ENCODE results near the gene NAA80. TPM values are rescaled to one million over a fixed set of nuclear protein-coding genes. Genes with fewer than 3 reads are reported as not detected.
"Not testable (repeated sequence)": the region's sequence is repeated elsewhere in the genome, so short reads cannot be mapped to it uniquely, and the experiment has no call there.

NAA80 gene
- polyA plus RNA-seq, 4 donors, result 6.9 to 12.2 (median 9.2) TPM

- no peak for DNase-seq (ENCODE audit: low read depth in 4 of 4, low spot score in 3 of 4)
Measured at GRCh38 chr3:50316657-50317242, 17.5 kb upstream of the NAA80 start.

GRCh38 chr3:50314816-50315215, 15.6 kb upstream of the NAA80 start:
- DNase-seq (ENCODE audit: low read depth in 4 of 4, low spot score in 3 of 4), result no peak

- DNase-seq (ENCODE audit: low read depth in 4 of 4, low spot score in 3 of 4), result no peak
Measured at GRCh38 chr3:50314342-50314741, 15.1 kb upstream of the NAA80 start.

- not testable (repeated sequence) for DNase-seq (ENCODE audit: low read depth in 4 of 4, low spot score in 3 of 4)
Measured at GRCh38 chr3:50312041-50312440, 12.8 kb upstream of the NAA80 start.

GRCh38 chr3:50304601-50305000, 5.4 kb upstream of the NAA80 start:
- DNase-seq (ENCODE audit: low read depth in 4 of 4, low spot score in 3 of 4), result no peak

GRCh38 chr3:50303013-50303815, 4.0 kb upstream of the NAA80 start, which contains the start of gene HYAL1:
HYAL1 (minus strand) TSS chr3:50303574; CDS start chr3:50302956, 618 bp downstream.
- no peak for DNase-seq (ENCODE audit: low read depth in 4 of 4, low spot score in 3 of 4)

- DNase-seq (ENCODE audit: low read depth in 4 of 4, low spot score in 3 of 4), result no peak
Measured at GRCh38 chr3:50302095-50303012, 3.1 kb upstream of the NAA80 start.

- DNase-seq (ENCODE audit: low read depth in 4 of 4, low spot score in 3 of 4), result no peak
Measured at GRCh38 chr3:50300681-50301254, 1.6 kb upstream of the NAA80 start.

GRCh38 chr3:50299929-50300680, 900 bp upstream of the NAA80 start:
- no peak for DNase-seq (ENCODE audit: low read depth in 4 of 4, low spot score in 3 of 4)

GRCh38 chr3:50299638-50299928, 378 bp upstream of the NAA80 start:
- no peak for DNase-seq (ENCODE audit: low read depth in 4 of 4, low spot score in 3 of 4)

- no peak for DNase-seq (ENCODE audit: low read depth in 4 of 4, low spot score in 3 of 4)
Measured at GRCh38 chr3:50297896-50298725, 1.1 kb downstream of the NAA80 start.

GRCh38 chr3:50297384-50297775, 1.8 kb downstream of the NAA80 start:
- no peak for DNase-seq (ENCODE audit: low read depth in 4 of 4, low spot score in 3 of 4)

- DNase-seq (ENCODE audit: low read depth in 4 of 4, low spot score in 3 of 4), result no peak
Measured at GRCh38 chr3:50296721-50297383, 2.4 kb downstream of the NAA80 start.

GRCh38 chr3:50295553-50296431, 3.4 kb downstream of the NAA80 start:
- DNase-seq (ENCODE audit: low read depth in 4 of 4, low spot score in 3 of 4), result no peak

GRCh38 chr3:50294492-50295403, 4.5 kb downstream of the NAA80 start:
- DNase-seq (ENCODE audit: low read depth in 4 of 4, low spot score in 3 of 4), result no peak

- no peak for DNase-seq (ENCODE audit: low read depth in 4 of 4, low spot score in 3 of 4)
Measured at GRCh38 chr3:50294089-50294488, 5.1 kb downstream of the NAA80 start.

Measured in left renal pelvis (tissue), 4 donors.